Measurements from ENCODE around the gene SSR4.

Gene SSR4

DNA sequence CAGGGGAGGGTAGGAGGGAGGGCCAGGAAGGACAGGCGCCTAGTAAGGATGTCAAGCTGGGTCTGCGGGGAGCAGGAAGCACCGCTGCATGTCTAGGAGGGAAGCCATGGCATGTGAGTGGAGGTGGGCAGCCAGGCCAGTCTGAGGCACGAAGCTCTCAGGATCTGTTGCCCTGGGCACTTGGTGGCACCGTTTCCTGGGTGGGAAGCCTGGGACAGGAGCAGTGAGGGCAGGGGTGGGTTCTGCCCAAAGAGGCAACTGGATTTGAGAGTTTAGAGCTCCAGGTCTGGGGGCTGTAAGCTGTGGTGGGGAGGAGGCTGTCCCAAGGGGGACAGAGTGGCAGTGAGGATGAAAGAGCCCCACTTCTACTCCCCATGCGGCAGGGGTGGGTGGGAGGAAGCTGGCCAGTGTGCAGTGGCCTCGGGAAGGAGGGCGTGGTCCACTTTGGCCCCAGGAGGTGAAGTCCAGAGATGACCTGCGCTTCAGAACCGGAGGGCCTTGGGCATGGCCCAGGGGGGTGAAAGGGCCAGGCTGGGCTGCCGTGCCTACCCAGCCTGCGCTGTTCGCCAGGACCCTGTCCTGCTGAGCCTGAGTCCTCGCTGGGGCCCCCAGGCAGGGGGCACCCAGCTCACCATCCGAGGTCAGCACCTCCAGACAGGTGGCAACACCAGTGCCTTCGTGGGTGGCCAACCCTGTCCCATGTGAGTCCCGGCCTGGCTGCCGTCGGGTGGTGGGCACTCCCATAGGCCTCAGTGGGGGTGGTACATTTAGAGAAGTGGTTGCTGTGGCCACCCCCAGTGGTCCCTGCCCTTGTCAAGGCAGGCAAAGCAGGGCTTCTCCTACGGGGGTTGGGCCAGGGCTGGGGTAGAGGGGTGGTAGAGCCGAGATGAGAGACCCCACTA is 21.9 kb upstream of the SSR4 start:
- H3K27ac ChIP-seq, result no peak overlapping the region

DNA sequence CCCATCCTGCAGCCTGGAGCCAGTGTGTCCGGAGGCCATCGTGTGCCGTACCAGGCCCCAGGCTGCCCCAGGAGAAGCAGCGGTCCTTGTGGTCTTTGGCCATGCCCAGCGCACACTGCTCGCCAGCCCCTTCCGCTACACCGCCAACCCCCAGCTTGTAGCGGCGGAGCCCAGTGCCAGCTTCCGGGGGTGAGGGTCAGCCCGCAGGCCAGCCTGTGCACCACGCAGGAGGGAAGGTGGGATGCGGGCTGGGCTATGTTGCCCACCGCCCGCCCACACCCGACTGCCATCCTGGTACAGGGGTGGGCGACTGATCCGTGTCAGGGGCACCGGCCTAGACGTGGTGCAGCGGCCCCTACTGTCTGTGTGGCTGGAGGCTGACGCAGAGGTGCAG is 21.3 kb upstream of the SSR4 start:
- no peak overlapping the region for H3K27ac ChIP-seq
- TF ChIP-seq ZFX (IDR thresholded peaks at IDR 0.05), result no peak
- TF ChIP-seq, protein P1, sequence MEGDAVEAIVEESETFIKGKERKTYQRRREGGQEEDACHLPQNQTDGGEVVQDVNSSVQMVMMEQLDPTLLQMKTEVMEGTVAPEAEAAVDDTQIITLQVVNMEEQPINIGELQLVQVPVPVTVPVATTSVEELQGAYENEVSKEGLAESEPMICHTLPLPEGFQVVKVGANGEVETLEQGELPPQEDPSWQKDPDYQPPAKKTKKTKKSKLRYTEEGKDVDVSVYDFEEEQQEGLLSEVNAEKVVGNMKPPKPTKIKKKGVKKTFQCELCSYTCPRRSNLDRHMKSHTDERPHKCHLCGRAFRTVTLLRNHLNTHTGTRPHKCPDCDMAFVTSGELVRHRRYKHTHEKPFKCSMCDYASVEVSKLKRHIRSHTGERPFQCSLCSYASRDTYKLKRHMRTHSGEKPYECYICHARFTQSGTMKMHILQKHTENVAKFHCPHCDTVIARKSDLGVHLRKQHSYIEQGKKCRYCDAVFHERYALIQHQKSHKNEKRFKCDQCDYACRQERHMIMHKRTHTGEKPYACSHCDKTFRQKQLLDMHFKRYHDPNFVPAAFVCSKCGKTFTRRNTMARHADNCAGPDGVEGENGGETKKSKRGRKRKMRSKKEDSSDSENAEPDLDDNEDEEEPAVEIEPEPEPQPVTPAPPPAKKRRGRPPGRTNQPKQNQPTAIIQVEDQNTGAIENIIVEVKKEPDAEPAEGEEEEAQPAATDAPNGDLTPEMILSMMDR (conservative IDR thresholded peaks at IDR 0.05), result no peak

More for the DNA sequence above, 21.9 kb upstream of the SSR4 start:
- TF ChIP-seq, protein P1 (conservative IDR thresholded peaks at IDR 0.05), result no peak
- no peak for TF ChIP-seq ZFX (IDR thresholded peaks at IDR 0.05)

DNA sequence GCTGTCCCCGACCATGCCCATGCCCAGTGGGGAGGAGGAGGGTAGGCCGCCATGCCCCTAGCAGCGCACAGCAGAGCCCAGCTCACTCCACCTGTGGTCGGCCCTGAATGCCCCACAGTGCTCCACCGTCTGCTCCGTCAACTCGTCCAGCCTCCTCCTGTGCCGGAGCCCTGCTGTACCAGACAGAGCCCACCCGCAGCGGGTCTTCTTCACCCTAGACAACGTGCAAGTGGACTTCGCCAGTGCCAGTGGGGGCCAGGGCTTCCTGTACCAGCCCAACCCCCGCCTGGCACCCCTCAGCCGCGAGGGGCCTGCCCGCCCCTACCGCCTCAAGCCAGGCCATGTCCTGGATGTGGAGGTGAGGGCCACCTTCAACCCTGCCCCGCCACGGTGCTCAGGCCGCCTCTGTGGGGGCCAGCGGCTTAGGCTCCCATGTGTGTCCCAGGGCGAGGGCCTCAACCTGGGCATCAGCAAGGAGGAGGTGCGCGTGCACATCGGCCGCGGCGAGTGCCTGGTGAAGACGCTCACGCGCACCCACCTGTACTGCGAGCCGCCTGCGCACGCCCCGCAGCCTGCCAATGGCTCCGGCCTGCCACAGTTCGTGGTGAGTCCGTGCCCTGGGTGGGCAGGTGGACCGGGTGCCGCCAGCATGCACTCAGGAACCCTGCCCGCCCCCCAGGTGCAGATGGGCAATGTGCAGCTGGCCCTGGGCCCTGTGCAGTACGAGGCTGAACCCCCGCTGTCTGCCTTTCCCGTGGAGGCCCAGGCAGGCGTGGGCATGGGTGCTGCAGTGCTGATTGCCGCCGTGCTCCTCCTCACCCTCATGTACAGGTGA is 20.5 kb upstream of the SSR4 start:
- TF ChIP-seq, protein P1 (conservative IDR thresholded peaks at IDR 0.05), result no peak
- TF ChIP-seq ZFX (IDR thresholded peaks at IDR 0.05), result no peak
- H3K27ac ChIP-seq, result no peak overlapping the region

DNA sequence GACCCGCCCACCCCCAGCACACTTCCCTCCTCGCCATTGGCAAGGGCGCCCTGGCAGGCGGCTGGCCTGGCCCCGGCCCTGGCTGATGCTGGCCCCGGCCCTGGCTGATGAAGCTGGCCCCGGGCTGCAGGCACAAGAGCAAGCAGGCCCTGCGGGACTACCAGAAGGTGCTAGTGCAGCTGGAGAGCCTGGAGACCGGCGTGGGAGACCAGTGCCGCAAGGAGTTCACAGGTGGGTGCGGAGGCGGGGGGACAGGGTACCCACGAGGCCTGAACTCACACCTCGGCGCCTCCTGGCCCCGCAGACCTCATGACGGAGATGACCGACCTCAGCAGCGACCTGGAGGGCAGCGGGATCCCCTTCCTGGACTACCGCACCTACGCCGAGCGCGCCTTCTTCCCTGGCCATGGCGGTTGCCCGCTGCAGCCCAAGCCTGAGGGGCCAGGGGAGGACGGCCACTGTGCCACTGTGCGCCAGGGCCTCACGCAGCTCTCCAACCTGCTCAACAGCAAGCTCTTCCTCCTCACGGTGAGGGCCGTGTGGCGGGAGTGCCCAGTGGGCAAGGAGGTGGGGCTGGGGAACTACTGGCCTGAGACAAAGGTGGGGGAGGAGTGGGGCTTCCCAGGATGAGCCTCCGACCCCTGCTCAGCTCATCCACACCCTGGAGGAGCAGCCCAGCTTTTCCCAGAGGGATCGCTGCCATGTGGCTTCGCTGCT is 19.7 kb upstream of the SSR4 start:
- TF ChIP-seq, protein P1 (conservative IDR thresholded peaks at IDR 0.05), result no peak
- TF ChIP-seq ZFX (IDR thresholded peaks at IDR 0.05), result no peak
- H3K27ac ChIP-seq, result no peak overlapping the region

DNA sequence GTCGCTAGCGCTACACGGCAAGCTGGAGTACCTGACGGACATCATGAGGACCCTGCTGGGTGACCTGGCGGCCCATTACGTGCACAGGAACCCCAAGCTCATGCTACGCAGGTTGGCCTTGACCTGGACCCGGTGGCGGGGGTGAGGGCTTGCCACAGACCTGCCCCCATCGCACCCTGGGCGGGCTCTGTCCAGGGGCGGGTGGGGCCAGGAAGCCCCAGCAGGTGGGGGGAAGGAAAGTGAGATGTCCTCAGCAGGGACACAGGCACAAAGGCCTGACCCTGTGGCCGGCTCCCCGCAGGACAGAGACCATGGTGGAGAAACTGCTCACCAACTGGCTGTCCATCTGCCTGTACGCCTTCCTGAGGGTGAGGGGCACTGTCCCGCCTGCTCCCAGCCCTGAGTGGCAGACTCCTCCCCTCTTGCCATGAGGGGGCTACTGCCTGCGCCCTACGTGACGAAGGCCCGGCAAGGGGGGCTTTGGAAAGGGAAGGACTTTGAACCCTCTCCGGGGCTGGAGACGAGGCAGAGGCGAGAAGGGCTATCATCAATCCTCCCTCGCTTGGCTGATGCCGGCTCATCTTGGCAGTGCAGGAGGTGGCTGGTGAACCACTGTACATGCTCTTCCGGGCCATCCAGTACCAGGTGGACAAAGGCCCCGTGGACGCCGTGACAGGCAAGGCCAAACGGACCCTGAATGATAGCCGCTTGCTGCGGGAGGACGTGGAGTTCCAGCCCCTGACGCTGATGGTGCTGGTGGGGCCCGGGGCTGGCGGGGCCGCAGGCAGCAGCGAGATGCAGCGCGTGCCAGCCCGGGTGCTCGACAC is 19.0 kb upstream of the SSR4 start:
- H3K27ac ChIP-seq, result no peak overlapping the region
- no peak for TF ChIP-seq ZFX (IDR thresholded peaks at IDR 0.05)
- TF ChIP-seq, protein P1 (conservative IDR thresholded peaks at IDR 0.05), result no peak

DNA sequence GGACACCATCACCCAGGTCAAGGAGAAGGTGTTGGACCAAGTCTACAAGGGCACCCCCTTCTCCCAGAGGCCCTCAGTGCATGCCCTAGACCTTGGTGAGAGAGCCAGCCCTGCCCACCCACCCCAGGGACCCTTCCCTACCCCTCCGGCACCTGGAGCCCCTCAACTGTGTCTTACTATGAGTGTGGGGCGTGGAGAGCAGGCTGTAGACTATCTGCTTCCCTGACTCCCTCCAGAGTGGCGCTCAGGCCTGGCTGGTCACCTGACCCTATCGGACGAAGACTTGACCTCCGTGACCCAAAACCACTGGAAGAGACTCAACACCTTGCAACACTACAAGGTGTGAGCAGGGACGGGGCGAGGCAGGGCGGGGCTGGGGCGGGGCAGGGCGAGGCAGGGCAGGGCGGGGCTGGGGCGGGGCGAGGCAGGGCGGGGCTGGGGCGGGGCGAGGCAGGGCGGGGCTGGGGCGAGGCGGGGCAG is 18.3 kb upstream of the SSR4 start:
- no peak overlapping the region for H3K27ac ChIP-seq
- TF ChIP-seq ZFX (IDR thresholded peaks at IDR 0.05), result no peak
- TF ChIP-seq, protein P1 (conservative IDR thresholded peaks at IDR 0.05), result no peak

Data from C4-2B (cell line).